Trophoblast cell (in vitro differentiated cells and primary cell): Measurements from ENCODE around the gene ASB6. TPM values are rescaled to one million over a fixed set of nuclear protein-coding genes. Genes with fewer than 3 reads are reported as not detected.
A peak's percentile ranks its signal among the peaks of the same experiment; 100 is the strongest.

Experiments
- DNase-seq, 2 donors: peaks; one replicate each; pipeline ENCODE4 v3.0.0-alpha.2; 2016
- H2AFZ ChIP-seq: 2 replicates; pipeline ENCODE4 v1.6.1; 2013; ENCODE audit warnings: low read length, moderate library complexity, mild to moderate bottlenecking; ENCODE audit not compliant: insufficient read depth, poor library complexity
- H2AK5ac ChIP-seq: 2 replicates; pipeline ENCODE4 v1.6.1; 2013; ENCODE audit warnings: mild to moderate bottlenecking, low read length
- H2BK120ac ChIP-seq: 2 replicates; pipeline ENCODE4 v1.6.1; 2013; ENCODE audit warnings: low read length, mild to moderate bottlenecking, moderate library complexity; ENCODE audit not compliant: insufficient read depth, poor library complexity
- H2BK12ac ChIP-seq: 2 replicates; pipeline ENCODE4 v1.6.1; 2013; ENCODE audit warnings: mild to moderate bottlenecking, low read length, moderate library complexity
- H2BK5ac ChIP-seq: 2 replicates; pipeline ENCODE4 v1.6.1; 2013; ENCODE audit warnings: low read length, low read depth, moderate library complexity, mild to moderate bottlenecking; ENCODE audit not compliant: poor library complexity
- H3K14ac ChIP-seq: 2 replicates; pipeline ENCODE4 v1.6.1; 2013; ENCODE audit warnings: mild to moderate bottlenecking, low read length
- H3K18ac ChIP-seq: 2 replicates; pipeline ENCODE4 v1.6.1; 2013; ENCODE audit warnings: mild to moderate bottlenecking, low read length
- H3K23ac ChIP-seq: 2 replicates; pipeline ENCODE4 v1.6.1; 2013; ENCODE audit warnings: low read length
- H3K27ac ChIP-seq: 2 replicates; pipeline ENCODE4 v1.5.1; 2013; ENCODE audit warnings: low read depth, mild to moderate bottlenecking, inconsistent platforms, low read length, moderate library complexity
- H3K27me3 ChIP-seq: 2 replicates; pipeline ENCODE4 v1.6.1; 2013; ENCODE audit warnings: inconsistent platforms, mild to moderate bottlenecking, low read length, moderate library complexity; ENCODE audit not compliant: insufficient read depth
- H3K36me3 ChIP-seq, 2 experiments: 1 replicate in 1 of 2; 2 replicates in 1 of 2; pipeline ENCODE4 v1.6.1; 2013; ENCODE audit warnings: low read length in 2 of 2, mild to moderate bottlenecking in 2 of 2, moderate library complexity in 1 of 2; ENCODE audit not compliant: insufficient read depth in 2 of 2, control insufficient read depth in 1 of 2
- H3K4ac ChIP-seq: 2 replicates; pipeline ENCODE4 v1.6.1; 2013; ENCODE audit warnings: low read depth, mild to moderate bottlenecking, low read length, moderate library complexity
- H3K4me1 ChIP-seq, 2 experiments: 1 replicate in 1 of 2; 2 replicates in 1 of 2; pipeline ENCODE4 v1.6.1; 2013; ENCODE audit warnings: low read length in 2 of 2, mild to moderate bottlenecking in 2 of 2, moderate library complexity in 1 of 2; ENCODE audit not compliant: insufficient read depth in 2 of 2, control insufficient read depth in 1 of 2
- H3K4me2 ChIP-seq: 2 replicates; pipeline ENCODE4 v1.6.1; 2013; ENCODE audit warnings: inconsistent platforms, mild to moderate bottlenecking, low read length, moderate library complexity
- H3K4me3 ChIP-seq: 2 replicates; pipeline ENCODE4 v1.5.1; 2013; ENCODE audit warnings: mild to moderate bottlenecking, low read depth, low read length, inconsistent platforms
- H3K79me1 ChIP-seq: one replicate; pipeline ENCODE4 v1.6.1; 2013; ENCODE audit warnings: low read length
- H3K79me2 ChIP-seq: 2 replicates; pipeline ENCODE4 v1.6.1; 2013; ENCODE audit warnings: low read length, mild to moderate bottlenecking; ENCODE audit not compliant: control insufficient read depth, insufficient read depth, poor library complexity
- H3K9ac ChIP-seq: 2 replicates; pipeline ENCODE4 v1.6.1; 2013; ENCODE audit warnings: mild to moderate bottlenecking, low read length
- H3K9me3 ChIP-seq: 2 replicates; pipeline ENCODE4 v1.6.1; 2013; ENCODE audit warnings: low read depth, mild to moderate bottlenecking, control low read depth, inconsistent platforms, low read length; ENCODE audit not compliant: insufficient read depth
- H4K12ac ChIP-seq: 2 replicates; pipeline ENCODE4 v1.6.1; 2013; ENCODE audit warnings: low read depth, mild to moderate bottlenecking, low read length, moderate library complexity
- H4K8ac ChIP-seq: 2 replicates; pipeline ENCODE4 v1.6.1; 2013; ENCODE audit warnings: low read depth, mild to moderate bottlenecking, low read length, moderate library complexity
- H4K91ac ChIP-seq: one replicate; pipeline ENCODE4 v1.6.1; 2013; ENCODE audit warnings: low read depth, mild to moderate bottlenecking, low read length, moderate library complexity
- WGBS: extraction: QIAGEN DNeasy Blood & Tissue Kit; methylation state at CpG from one replicate; pipeline ENCODE4 v1.1.7; 2013; ENCODE audit warnings: missing lambda C conversion rate; ENCODE audit not compliant: insufficient read length, insufficient coverage; ENCODE audit errors: extremely low coverage; 5-methylcytosine and 5-hydroxymethylcytosine counted together
- polyA plus RNA-seq: library from polyadenylated mRNA; stranded (reverse); fragments of 200-250 nt; gene quantifications from 2 replicates; pipeline ENCODE4 v1.2.3, GENCODE V29; 2013

ASB6 gene
- polyA plus RNA-seq = 16.6 and 17.9 TPM in 2 replicates

- H3K79me1 ChIP-seq = peaks cover 4% of the 10 kb centered on the region
- no peak within 1 kb of the TSS for H2BK12ac ChIP-seq
- H2BK120ac ChIP-seq = peak within 1 kb of the TSS; percentile 29
- DNase-seq = peak; percentile 98 to 99
- peak within 1 kb of the TSS; percentile 11 for H2BK5ac ChIP-seq
- H4K8ac ChIP-seq = peak within 1 kb of the TSS; percentile 90
- H3K4me3 ChIP-seq = peak within 1 kb of the TSS; percentile 97
- peak within 1 kb of the TSS; percentile 71 for H3K14ac ChIP-seq
- peak within 1 kb of the TSS; percentile 48 for H3K18ac ChIP-seq
- WGBS = no CpG with 5 or more reads among the region's 93 CpGs
- peaks cover 8 to 10% of the 10 kb centered on the region in 2 experiments for H3K4me1 ChIP-seq
- peak within 1 kb of the TSS; percentile 99 for H2AK5ac ChIP-seq
- peaks cover 10% of the 10 kb centered on the region for H3K79me2 ChIP-seq
- peak within 1 kb of the TSS; percentile 44 for H4K12ac ChIP-seq
- H3K9me3 ChIP-seq = no peaks in the 10 kb centered on the region
- H4K91ac ChIP-seq = peak within 1 kb of the TSS; percentile 69
- H3K4ac ChIP-seq = peak within 1 kb of the TSS; percentile 90
- peaks cover 28 to 32% of the 10 kb centered on the region in 2 experiments for H3K36me3 ChIP-seq
- H3K23ac ChIP-seq = no peak within 1 kb of the TSS
- peak within 1 kb of the TSS; percentile 40 for H3K27ac ChIP-seq
- peak within 1 kb of the TSS; percentile 95 for H3K9ac ChIP-seq
- no peaks in the 10 kb centered on the region for H3K27me3 ChIP-seq
- H3K4me2 ChIP-seq = peak within 1 kb of the TSS; percentile 97
- H2AFZ ChIP-seq = peak within 1 kb of the TSS; percentile 84
Measured at GRCh38 chr9:129641750-129642585, at the start of gene ASB6. Gene ASB6, minus strand, starts transcription at chr9:129642151. Its CDS starts 152 bp downstream, at chr9:129641999.

- H3K27ac ChIP-seq = no peak overlapping the region
- H3K79me2 ChIP-seq = no peaks in the 10 kb centered on the region
- no peak for DNase-seq
- no peak overlapping the region for H3K4me3 ChIP-seq
- no peaks in the 10 kb centered on the region for H3K79me1 ChIP-seq
- no peak overlapping the region for H2AK5ac ChIP-seq
- H3K23ac ChIP-seq = no peak overlapping the region
- no peak overlapping the region for H3K9ac ChIP-seq
- H3K18ac ChIP-seq = no peak overlapping the region
- WGBS = no CpG with 5 or more reads among the region's 11 CpGs
- H3K4me1 ChIP-seq = no peaks in the 10 kb centered on the region
- H2BK120ac ChIP-seq = no peak overlapping the region
- H3K9me3 ChIP-seq = no peaks in the 10 kb centered on the region
- no peak overlapping the region for H2AFZ ChIP-seq
- no peak overlapping the region for H4K12ac ChIP-seq
- no peak overlapping the region for H3K14ac ChIP-seq
- no peak overlapping the region for H4K91ac ChIP-seq
- H3K4ac ChIP-seq = no peak overlapping the region
- H4K8ac ChIP-seq = no peak overlapping the region
- H2BK5ac ChIP-seq = no peak overlapping the region
- no peaks in the 10 kb centered on the region for H3K36me3 ChIP-seq
- no peak overlapping the region for H2BK12ac ChIP-seq
- no peaks in the 10 kb centered on the region for H3K27me3 ChIP-seq
- H3K4me2 ChIP-seq = no peak overlapping the region
Measured at GRCh38 chr9:129688285-129689043, 46.5 kb upstream of the ASB6 start.

- Histone ChIP-seq H2BK120ac (no peak overlapping the region), H3K18ac (no peak overlapping the region), H3K27ac (no peak overlapping the region), H3K4ac (no peak overlapping the region), H2BK12ac (no peak overlapping the region), H3K9me3 (no peaks in the 10 kb centered on the region), H3K36me3 (no peaks in the 10 kb centered on the region), H3K4me2 (no peak overlapping the region), H3K14ac (no peak overlapping the region), H4K8ac (no peak overlapping the region), H3K4me1 (no peaks in the 10 kb centered on the region), H3K79me1 (no peaks in the 10 kb centered on the region), H2AK5ac (no peak overlapping the region), H3K27me3 (no peaks in the 10 kb centered on the region), H3K23ac (no peak overlapping the region), H2AFZ (no peak overlapping the region), H3K79me2 (no peaks in the 10 kb centered on the region), H2BK5ac (no peak overlapping the region), H4K91ac (no peak overlapping the region), H3K9ac (no peak overlapping the region), H3K4me3 (no peak overlapping the region), H4K12ac (no peak overlapping the region)
- DNase-seq = no peak
- no CpG with 5 or more reads among the region's 10 CpGs for WGBS
Measured at GRCh38 chr9:129687391-129687790, 45.4 kb upstream of the ASB6 start.

- Histone ChIP-seq H3K18ac (no peak overlapping the region), H3K4ac (no peak overlapping the region), H3K36me3 (no peaks in the 10 kb centered on the region), H3K4me3 (no peak overlapping the region), H3K79me1 (no peaks in the 10 kb centered on the region), H3K14ac (no peak overlapping the region), H2BK120ac (no peak overlapping the region), H2AK5ac (no peak overlapping the region), H3K9me3 (no peaks in the 10 kb centered on the region), H3K4me2 (no peak overlapping the region), H3K9ac (no peak overlapping the region), H3K4me1 (no peaks in the 10 kb centered on the region), H3K79me2 (no peaks in the 10 kb centered on the region), H2AFZ (no peak overlapping the region), H2BK12ac (no peak overlapping the region), H3K23ac (no peak overlapping the region), H4K12ac (no peak overlapping the region), H3K27ac (no peak overlapping the region), H3K27me3 (no peaks in the 10 kb centered on the region), H4K8ac (no peak overlapping the region), H4K91ac (no peak overlapping the region), H2BK5ac (no peak overlapping the region)
- no CpG with 5 or more reads among the region's 9 CpGs for WGBS
- DNase-seq = no peak
Measured at GRCh38 chr9:129686736-129687135, 44.8 kb upstream of the ASB6 start.
